GM04504 (cell line): Measurements from ENCODE around the gene MEGF6.

Experiments used
- DNase-seq: peaks from one replicate; pipeline ENCODE4 v3.0.0-alpha.2; 2012; ENCODE audit warnings: low read depth

MEGF6 gene

GRCh38 chr1:3609769-3610526 lies 1.4 kb downstream of the MEGF6 start:
- DNase-seq, result no peak

DNA sequence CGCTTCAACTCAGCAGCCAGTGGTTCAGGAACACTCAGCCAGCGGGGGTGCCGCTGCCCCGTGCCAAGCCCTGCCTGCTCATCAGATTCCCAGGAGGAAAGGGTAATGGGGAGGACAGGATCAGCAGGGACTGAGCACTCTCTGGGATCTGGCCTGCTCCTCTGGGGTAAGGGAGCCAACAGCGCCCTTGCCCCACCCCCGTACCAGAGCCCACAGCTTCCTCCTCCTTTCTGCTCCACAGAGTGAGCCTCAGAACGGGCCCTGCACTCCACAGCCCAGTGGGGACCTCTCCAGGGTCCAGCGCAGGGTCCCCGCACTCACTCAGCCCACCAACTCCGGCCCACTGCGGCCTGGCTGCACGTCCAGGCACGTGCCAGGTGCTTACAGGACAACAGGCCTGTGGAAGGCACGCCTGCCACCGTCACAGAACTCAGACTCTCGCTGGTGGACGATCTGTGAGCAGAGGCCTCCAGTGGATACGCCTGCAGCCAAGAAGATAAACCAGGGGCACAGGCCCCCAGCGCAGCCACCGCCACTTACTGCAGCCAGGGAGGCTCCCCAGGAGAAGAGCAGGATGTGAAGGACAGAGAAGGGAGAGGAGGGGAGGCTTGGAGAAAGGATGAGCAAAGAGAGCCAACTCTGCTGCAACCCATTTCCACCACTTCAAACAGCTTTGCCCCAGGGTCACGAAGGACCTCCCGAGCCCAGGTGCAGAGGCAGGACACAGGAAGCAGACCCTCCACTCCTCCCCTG lies 2.1 kb downstream of the MEGF6 start:
- DNase-seq, result no peak

DNA sequence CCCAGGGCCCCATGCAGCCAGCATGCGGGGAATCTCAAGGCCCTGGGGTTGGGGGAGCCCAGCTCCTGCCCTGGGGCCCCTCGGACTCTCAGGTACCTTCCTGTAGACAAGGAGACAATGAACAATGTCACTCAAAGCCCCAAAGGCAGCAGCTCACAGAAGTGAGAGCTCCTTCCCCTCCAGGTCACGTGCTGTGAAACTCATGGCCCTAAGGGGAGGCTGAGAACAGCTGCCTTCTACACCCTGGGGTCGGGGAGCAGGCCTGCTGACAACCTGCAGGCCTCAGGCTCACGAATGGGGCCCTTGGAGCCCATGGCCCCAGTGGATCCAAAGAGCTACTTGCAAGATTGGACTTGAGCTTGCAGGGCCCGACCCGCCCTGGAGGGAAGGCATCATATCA lies 3.2 kb downstream of the MEGF6 start:
- no peak for DNase-seq

GRCh38 chr1:3607703-3608065 lies 3.6 kb downstream of the MEGF6 start:
- DNase-seq, result no peak

- DNase-seq, result no peak
Measured at GRCh38 chr1:3606779-3607702, 4.3 kb downstream of the MEGF6 start.

DNA sequence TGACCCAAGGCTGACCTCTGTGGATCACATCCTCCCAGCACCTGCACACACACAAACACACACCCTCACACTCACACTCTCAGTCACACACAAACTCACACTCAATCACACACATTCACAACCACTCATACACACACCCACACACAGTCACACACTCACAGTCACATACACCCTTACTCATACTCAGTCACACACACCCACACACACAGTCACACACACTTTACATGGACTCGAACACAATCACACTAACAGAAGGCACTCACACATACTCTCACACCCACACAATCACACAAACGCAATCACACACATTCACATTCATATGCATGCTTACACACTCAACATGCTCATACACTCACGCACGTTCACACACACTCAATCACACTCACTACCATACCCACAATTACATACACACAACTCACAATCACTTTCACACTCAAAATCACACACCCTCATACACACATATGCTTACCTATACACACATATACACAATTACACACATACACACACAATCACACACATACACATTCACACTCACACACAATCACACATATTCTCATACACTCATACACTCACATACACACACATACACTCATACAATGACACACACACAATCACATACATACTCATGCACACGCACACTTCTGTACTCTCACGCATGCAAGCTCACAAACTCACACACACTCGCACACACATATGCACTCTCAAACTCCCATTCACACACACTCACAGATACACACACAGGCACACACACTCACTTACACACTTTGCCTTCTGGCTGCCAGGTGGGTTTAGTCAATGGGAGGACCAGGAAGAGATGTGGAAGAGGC lies 6.1 kb downstream of the MEGF6 start:
- no peak for DNase-seq

DNA sequence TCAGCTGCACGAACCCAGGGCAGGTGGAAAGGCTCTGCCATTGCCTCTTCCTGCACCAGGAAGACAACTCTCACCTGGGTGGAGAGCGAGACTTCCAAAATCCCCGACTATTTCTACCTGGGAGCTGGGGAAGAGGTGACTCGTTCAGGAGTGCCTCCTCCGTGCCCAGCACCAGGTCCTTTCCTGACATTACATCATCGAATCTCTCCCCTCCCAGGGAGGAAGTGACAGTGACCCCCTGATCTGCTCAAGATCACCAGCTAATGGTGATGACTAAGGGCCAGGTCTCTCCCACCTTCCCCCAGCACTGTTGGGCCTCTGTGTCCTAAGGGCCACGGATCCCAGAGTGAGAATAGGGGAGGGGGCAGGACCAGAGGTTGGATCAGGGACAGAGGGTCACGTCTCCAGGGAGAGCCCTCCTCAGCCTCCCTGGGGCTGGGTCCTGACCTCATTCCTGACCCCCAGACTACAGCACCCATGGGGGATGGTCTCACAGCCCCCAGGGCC lies 6.8 kb downstream of the MEGF6 start:
- no peak for DNase-seq

GRCh38 chr1:3603571-3604467 lies 7.5 kb downstream of the MEGF6 start:
- no peak for DNase-seq

DNA sequence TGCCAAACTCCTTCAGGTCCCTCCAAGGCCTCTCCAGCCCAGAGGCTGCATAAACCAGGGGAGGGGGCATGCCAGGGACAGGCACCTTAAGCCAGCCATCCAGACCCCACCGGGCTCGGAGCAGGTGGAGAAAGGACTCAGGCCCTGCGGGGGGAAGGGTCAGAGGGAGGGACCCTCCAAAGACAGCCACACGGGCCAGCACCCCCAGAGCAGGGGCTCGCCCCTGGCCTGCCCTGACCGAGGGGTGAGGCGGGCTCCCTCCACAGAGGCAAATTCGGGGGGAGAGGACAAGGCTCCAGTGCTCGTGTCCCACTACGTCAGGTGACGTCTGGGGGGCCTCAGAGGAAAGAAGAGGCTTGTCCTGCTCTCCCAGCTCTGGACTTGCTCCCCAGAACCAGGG lies 8.2 kb downstream of the MEGF6 start:
- DNase-seq, result no peak

DNA sequence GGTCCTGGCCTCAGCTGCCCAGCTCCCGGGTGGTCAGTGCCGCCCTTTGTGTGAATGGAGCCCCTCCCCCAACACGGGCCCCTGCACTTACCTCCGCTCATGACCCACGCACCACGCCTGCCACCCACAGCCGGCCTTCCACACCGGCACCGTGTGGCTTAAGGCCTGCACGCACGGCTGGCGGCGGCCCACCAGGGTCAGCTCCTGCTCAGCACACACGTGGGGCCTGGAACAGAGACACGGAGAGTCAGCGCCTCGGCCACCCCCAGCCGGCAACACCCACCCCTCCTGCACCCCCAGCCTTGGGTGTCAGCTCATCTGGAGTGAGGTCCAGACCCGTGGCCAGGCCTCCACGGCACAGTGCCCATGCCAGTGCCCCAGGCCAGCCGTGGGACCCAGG lies 8.9 kb downstream of the MEGF6 start:
- no peak for DNase-seq

DNA sequence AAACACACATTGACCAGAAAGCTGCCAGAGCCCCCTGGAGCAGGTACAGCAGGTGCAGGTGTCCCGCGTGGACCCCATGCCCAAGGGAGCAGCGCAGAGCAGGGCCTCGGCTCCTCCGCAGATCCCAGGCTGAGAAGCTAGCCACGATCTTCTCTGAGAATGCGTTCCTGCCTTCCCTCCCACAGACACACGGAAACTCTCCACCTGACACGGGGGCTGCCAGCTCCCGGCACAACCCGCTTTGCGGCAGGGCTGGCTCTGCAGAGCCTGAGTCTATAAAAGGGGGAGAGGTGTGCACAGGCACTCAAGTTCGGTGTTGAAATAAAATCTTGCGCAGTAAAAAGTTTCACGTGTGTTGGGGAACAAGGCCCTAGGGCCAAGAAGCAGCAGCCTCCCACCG lies 9.6 kb downstream of the MEGF6 start:
- no peak for DNase-seq

- DNase-seq, result no peak
Measured at GRCh38 chr1:3600354-3600753, 11.0 kb downstream of the MEGF6 start.

GRCh38 chr1:3599816-3600215 lies 11.5 kb downstream of the MEGF6 start:
- no peak for DNase-seq

- DNase-seq, result no peak
Measured at GRCh38 chr1:3599286-3599811, 12.0 kb downstream of the MEGF6 start.

GRCh38 chr1:3598522-3599285 lies 12.6 kb downstream of the MEGF6 start:
- DNase-seq, result no peak

DNA sequence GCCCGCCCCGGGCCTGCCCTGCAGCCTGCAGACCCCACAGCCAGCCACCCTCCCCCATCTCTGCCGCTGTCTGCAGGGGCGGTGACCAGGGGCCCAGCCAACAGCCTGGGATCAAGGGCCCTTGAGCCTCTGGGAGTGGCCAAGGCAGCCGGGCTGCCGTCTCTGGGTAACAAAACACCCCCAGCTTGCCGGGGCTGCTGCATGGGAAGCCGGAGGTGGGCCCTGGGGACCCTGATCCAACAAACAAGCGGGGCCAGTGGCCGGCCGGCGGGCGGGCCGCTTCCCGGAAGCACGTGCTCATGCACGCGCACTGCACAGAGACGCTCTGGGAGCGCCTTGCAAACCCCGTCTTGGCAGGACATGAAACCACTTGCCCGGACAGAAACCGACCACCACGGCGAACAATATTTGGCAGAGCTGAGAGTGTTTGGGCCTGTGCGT lies 13.2 kb downstream of the MEGF6 start:
- no peak for DNase-seq

GRCh38 chr1:3597599-3597964 lies 13.7 kb downstream of the MEGF6 start:
- no peak for DNase-seq

- no peak for DNase-seq
Measured at GRCh38 chr1:3596663-3597598, 14.4 kb downstream of the MEGF6 start.
